Measurements from ENCODE around the gene MGAT4B.

MGAT4B gene

GRCh38 chr5:179812135-179812825, 5.6 kb upstream of the MGAT4B start:
- DNase-seq (ENCODE audit: insufficient read length, low spot score) = no peak
- TF ChIP-seq POLR2A (IDR thresholded peaks at IDR 0.05; ENCODE audit: low read depth, low read length) = no peak
- no peak for FAIRE-seq

GRCh38 chr5:179805529-179806249, 977 bp downstream of the MGAT4B start:
- DNase-seq (ENCODE audit: insufficient read length, low spot score) (no peak), FAIRE-seq (no peak)
- peak; percentile 14; the same call in 1 of the 2 replicates for TF ChIP-seq POLR2A (IDR thresholded peaks at IDR 0.05; ENCODE audit: low read depth, low read length)

DNA sequence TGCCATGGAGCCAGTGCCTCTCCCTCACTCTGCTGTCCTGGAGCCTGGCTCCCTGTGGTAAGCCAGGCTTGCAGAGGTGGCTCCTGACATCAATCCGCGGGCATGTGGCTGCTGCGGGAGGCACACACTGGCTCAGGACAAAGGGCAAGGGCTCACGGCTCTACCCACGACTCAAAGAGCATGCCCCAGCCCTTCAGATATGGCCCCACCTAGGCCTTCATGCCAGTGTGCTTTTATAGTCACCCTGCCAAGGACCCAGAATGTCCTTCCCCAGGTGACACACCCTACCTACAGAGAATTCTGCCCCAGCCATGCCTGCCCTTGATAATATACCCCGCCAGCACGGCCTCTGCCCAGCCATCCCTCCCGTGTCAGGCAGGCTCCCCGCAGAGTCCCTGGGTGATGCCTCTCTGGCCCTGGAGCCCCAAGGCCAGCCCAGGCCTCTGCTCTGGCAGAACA, 1.6 kb downstream of the MGAT4B start:
- DNase-seq (ENCODE audit: insufficient read length, low spot score) (no peak), FAIRE-seq (no peak)
- TF ChIP-seq POLR2A (IDR thresholded peaks at IDR 0.05; ENCODE audit: low read depth, low read length) = peak; percentile 7; the same call in 1 of the 2 replicates

DNA sequence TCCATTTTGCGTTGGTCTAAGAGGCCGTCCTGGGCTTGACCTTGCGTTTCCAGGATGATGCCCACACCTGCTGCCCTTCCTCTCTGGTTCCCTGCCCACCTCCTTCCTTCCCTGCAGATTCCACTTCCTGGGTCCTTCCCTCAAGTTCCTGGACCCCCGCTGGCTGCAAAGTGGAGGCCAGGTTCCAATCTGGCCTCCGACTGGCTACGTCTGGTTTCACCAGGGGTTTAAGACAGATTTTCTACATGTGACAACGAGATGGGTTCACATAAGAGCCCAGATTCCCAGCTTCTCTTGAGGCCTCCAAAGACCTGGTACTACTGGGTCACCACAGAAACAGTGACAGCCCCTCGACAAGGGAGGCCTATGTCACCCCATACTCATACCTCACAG, 2.1 kb downstream of the MGAT4B start:
- no peak for TF ChIP-seq POLR2A (IDR thresholded peaks at IDR 0.05; ENCODE audit: low read depth, low read length)
- FAIRE-seq = no peak

GRCh38 chr5:179803651-179804554, 2.8 kb downstream of the MGAT4B start:
- no peak for TF ChIP-seq POLR2A (IDR thresholded peaks at IDR 0.05; ENCODE audit: low read depth, low read length)
- FAIRE-seq (no peak), DNase-seq (ENCODE audit: insufficient read length, low spot score) (peak; percentile 88)

More for the DNA sequence above, 2.1 kb downstream of the MGAT4B start:
- DNase-seq (ENCODE audit: insufficient read length, low spot score) = no peak

GRCh38 chr5:179802950-179803562, 3.6 kb downstream of the MGAT4B start:
- FAIRE-seq (no peak), DNase-seq (ENCODE audit: insufficient read length, low spot score) (no peak)
- no peak for TF ChIP-seq POLR2A (IDR thresholded peaks at IDR 0.05; ENCODE audit: low read depth, low read length)

DNA sequence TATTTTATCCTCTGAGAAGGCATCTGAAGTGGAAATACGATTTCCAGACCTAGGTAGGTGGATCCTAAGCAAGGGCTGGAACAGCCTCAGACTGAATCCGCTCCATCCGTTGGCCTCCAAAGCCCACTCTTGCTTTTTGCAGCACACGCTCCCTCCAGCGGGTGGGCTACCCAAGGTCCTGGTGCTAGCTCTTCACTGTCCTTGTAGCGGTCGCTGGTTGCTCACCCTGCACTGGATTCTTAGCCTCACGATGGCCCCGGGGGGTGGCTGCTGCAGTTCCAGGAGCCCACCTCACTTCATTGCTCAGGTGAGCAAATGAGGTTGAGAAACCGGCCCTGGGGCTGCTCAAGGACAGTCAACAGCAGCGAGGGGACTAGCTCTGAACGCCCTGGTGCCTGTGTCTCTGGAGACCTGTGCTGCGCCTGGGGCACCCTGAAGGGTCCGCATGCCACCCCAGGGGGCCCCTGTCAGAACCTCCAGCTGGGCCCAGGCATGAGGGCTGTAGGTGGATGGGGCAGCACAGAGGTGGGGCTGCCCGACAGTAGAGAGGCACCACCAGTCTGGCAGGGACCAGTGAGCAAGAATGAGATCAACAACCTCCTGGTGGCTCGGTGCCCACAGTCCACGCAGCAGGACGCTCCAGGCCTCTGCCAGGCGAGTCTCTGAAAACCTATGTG, 4.3 kb downstream of the MGAT4B start:
- FAIRE-seq (peak; percentile 66), DNase-seq (ENCODE audit: insufficient read length, low spot score) (peak; percentile 99)
- TF ChIP-seq POLR2A (IDR thresholded peaks at IDR 0.05; ENCODE audit: low read depth, low read length) = no peak

GRCh38 chr5:179801304-179802206, 5.1 kb downstream of the MGAT4B start:
- FAIRE-seq (no peak), DNase-seq (ENCODE audit: insufficient read length, low spot score) (no peak)
- TF ChIP-seq POLR2A (IDR thresholded peaks at IDR 0.05; ENCODE audit: low read depth, low read length) = no peak

GRCh38 chr5:179800696-179801201, 5.9 kb downstream of the MGAT4B start:
- TF ChIP-seq POLR2A (IDR thresholded peaks at IDR 0.05; ENCODE audit: low read depth, low read length) = no peak
- DNase-seq (ENCODE audit: insufficient read length, low spot score) (no peak), FAIRE-seq (no peak)

DNA sequence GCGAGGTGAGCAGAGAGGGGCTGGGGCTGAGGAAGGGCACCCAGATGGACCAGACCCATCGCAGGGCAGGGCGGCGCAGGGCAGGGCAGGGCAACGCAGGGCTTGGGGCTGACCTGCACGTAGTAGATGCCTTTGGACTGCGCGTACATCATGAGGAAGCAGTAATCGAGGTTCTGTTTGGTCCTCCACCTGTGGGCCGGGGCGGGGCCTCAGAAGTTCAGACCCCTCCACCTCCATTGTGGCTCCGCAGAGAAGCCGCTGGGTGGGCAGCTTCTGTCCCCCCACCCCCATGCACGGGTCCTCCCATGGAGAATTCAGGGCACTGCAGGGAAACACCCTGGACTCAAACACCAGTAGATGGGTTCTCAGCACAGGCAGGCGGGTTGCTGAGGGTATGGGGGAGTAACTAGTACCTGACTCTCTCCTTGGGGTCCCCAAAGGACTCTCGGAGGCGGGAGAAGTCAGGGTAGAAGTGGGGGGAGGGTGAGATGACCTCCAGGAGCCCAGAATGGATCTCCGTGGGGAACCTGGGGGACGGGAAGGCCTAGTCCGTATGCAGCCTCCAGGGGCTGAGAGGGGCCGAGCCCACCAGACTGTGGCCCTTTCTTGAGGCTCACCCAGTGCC, 6.5 kb downstream of the MGAT4B start:
- TF ChIP-seq POLR2A (IDR thresholded peaks at IDR 0.05; ENCODE audit: low read depth, low read length) = no peak
- no peak for FAIRE-seq
- no peak for DNase-seq (ENCODE audit: insufficient read length, low spot score)

DNA sequence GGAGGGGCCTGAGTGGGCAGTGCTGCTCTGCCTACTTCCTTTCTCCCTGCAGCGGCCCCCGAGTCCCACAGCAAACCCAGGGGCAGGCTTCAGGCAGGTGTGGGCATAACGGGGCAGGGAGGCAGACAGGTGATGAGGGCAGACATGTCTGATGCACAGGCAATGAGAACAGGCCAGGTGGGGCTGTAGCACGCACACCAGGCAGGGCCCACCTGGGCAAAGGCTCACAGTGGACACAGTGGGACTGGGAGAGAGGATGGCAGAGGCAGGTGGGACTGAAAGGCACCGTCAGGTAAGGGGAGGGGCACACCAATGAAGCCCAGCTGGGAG, 7.1 kb downstream of the MGAT4B start:
- DNase-seq (ENCODE audit: insufficient read length, low spot score) = no peak
- FAIRE-seq = no peak
- TF ChIP-seq POLR2A (IDR thresholded peaks at IDR 0.05; ENCODE audit: low read depth, low read length) = no peak
